Measurements from ENCODE around the gene TBC1D10A.

DNA sequence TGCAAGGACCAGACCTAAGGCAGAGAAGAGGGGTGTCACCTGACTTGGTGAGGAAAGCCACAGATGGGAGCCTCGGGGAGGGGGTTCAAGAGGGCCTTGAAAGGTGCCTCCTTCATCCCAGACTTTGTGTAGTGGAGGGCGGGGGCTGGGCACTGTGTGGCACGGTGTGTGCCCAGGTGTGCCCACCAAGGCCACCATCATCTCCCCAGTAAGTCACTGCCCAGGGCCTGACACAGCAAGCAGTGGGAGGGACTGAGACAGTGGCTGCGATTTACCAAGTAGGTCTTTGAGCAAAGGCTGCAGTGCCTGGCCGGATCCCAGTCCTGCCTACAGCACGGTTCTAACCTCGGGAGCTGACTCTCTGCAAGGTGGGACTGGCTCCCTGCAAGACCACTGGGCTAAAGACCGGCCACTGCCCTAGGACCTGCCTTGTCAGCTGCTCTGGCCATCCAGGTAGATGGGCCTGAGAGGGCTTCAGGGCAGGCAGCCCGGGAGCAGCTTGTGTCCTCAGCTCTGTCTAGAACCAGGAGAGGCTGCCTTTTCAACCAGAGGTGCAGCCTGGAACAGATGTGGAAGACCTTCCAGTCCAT lies 61.5 kb downstream of the TBC1D10A start:
- TF ChIP-seq, protein P1, sequence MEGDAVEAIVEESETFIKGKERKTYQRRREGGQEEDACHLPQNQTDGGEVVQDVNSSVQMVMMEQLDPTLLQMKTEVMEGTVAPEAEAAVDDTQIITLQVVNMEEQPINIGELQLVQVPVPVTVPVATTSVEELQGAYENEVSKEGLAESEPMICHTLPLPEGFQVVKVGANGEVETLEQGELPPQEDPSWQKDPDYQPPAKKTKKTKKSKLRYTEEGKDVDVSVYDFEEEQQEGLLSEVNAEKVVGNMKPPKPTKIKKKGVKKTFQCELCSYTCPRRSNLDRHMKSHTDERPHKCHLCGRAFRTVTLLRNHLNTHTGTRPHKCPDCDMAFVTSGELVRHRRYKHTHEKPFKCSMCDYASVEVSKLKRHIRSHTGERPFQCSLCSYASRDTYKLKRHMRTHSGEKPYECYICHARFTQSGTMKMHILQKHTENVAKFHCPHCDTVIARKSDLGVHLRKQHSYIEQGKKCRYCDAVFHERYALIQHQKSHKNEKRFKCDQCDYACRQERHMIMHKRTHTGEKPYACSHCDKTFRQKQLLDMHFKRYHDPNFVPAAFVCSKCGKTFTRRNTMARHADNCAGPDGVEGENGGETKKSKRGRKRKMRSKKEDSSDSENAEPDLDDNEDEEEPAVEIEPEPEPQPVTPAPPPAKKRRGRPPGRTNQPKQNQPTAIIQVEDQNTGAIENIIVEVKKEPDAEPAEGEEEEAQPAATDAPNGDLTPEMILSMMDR (optimal IDR thresholded peaks at IDR 0.05 in 1 of 3, IDR thresholded peaks at IDR 0.05 in 1 of 3, conservative IDR thresholded peaks at IDR 0.05 in 1 of 3; ENCODE audit: extremely low read depth in 1 of 3, insufficient read depth in 2 of 3, low read length in 3 of 3) = no peak
- TF ChIP-seq EZH2 (IDR thresholded peaks at IDR 0.05; ENCODE audit: low read length) = no peak

Measured in keratinocyte (primary cell).